Mesenteric fat pad (tissue), 1 donor: ENCODE data around the gene DEPDC1. TPM values are rescaled to one million over a fixed set of nuclear protein-coding genes. Genes with fewer than 3 reads are reported as not detected.
"Not testable (repeated sequence)": the region's sequence is repeated elsewhere in the genome, so short reads cannot be mapped to it uniquely, and the experiment has no call there.

Source experiments
- DNase-seq: peaks from one replicate; pipeline ENCODE4 v3.0.0-alpha.2; 2020; ENCODE audit warnings: low spot score
- long read RNA-seq: library from polyadenylated mRNA; unstranded; transcript quantifications from one replicate; pipeline ENCODE4 v2.0.0, GENCODE V29; 2020
- total RNA-seq: library from RNA; stranded (reverse); fragmentation: NEBNext Ultra II Directional; extraction: Animal tissue kit (Norgen Biotek cat#: 25700); gene quantifications from one replicate; pipeline ENCODE4 v1.2.1, GENCODE V29; 2021
- donor health status: DM: yes; HTN: yes; CAD: no.

DEPDC1 gene
- total RNA-seq: not detected
- long read RNA-seq: 0 reads

DNA sequence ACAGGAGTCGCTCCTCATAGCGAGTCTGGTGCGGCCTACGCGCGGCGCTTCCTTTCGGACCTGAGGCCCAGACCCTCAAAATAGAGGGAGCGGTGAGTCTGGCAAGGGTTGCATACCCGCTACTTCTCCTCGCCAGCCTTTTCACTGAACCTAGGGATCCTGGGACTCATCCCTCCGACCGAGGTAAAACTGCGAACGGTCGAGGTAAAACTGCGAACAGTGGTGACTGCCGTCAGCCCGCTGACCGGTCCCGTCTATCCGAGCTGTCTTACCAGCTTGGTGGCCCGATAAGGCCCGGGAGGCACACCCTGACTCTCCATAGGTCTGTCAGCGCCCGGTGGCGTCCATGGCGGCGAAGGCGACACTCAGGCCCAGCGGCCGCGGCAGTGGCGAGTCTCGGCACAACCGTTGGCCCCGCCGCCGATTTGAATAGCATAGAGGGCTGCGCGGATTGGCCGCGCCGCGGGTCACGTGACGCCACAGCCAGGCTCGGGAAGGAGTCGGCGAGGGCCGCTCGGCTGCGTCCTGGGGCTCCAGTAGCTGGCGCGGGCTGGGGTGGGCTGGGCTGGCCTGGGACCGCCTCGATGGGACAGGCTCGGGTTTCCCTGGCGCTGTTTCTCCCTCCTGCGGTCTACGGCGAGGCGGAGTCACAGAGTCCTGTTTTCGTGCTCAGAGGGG is at the start of gene DEPDC1:
TSS of gene DEPDC1 (minus strand) at position 403 of the 678 bp plus-strand sequence. CDS start at position 320, 83 bp downstream.
- peak; percentile 98 for DNase-seq

GRCh38 chr1:68544651-68545050 is 47.8 kb upstream of the DEPDC1 start:
- DNase-seq: no peak

GRCh38 chr1:68542586-68542985 is 45.7 kb upstream of the DEPDC1 start:
- DNase-seq: no peak

- no peak for DNase-seq
Measured at GRCh38 chr1:68538941-68539340, 42.1 kb upstream of the DEPDC1 start.

GRCh38 chr1:68528243-68528642 is 31.4 kb upstream of the DEPDC1 start:
- DNase-seq: no peak

DNA sequence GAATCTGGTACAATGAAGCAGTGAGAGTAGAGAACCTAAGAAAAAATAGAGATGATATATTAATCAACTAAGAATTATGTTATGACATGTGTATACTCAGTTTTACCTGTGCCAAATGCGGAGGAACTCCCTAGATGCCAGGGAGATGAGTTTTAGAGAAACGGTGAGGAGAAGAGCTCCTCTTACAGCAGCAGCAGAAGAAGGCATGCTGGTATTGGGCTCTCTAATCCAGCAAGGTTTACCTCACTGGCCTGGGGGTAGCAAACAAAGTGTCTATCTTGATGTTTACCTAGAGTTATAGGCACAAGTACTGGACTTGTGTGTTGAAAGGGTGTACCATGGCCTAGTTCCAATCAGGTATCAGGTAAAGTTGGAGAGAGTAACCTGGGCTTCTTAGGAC is 28.9 kb upstream of the DEPDC1 start:
- no peak for DNase-seq

DNA sequence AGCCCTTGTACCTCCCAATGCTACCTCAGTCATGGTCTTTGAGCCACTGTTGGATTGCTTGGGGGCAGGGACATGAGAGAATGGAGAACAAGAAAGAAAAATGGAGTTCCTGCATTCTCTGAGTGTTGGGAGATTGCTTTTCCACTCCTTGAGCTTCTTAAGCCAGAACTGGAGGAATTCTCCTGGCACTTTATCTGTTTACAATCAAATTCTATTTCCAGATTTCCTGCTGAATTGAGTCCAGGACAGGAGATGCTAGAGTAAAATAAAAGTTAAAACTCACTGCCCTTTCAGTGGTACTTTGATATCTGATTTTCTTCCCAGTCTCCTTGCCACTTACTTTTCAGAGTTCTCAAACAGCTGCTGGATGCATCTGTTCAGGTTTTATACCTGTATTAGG is 24.4 kb upstream of the DEPDC1 start:
- DNase-seq: no peak

- no peak for DNase-seq
Measured at GRCh38 chr1:68516066-68516465, 19.2 kb upstream of the DEPDC1 start.

DNA sequence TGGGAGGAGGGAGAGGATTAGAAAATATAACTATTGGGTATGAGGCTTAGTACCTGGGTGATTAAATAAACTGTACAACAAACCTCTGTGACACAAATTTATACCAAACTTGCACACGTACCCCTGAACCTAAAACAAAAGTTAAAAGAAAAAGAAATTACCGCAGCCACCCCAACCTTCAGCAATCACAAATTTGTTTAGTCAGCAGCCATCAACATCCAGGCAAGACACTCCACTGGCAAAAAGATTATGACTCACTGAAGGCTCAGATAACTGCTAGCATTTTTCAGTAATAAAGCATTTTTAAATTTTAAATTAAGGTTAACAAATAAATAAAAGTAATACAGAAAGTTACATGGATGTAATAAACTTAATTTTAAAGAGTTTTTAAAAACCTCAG is 14.4 kb upstream of the DEPDC1 start:
- no peak for DNase-seq

- no peak for DNase-seq
Measured at GRCh38 chr1:68506386-68506785, 9.5 kb upstream of the DEPDC1 start.

DNA sequence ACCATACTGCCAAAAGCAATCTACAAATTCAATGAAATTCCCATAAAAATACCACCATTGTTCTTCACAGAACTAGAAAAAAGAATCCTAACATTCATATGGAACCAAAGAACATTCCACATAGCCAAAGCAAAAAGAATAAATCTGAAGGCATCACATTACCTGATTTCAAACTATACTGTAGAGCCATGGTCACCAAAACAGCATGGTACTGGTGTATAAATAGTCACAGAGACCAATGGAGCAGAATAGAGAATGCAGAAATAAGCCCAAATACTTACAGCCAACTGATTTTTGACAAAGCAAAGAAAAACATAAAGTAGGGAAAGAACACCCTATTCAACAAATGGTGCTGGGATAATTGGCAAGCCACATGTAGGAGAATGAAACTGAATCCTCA is 6.2 kb upstream of the DEPDC1 start:
- DNase-seq: no peak

DNA sequence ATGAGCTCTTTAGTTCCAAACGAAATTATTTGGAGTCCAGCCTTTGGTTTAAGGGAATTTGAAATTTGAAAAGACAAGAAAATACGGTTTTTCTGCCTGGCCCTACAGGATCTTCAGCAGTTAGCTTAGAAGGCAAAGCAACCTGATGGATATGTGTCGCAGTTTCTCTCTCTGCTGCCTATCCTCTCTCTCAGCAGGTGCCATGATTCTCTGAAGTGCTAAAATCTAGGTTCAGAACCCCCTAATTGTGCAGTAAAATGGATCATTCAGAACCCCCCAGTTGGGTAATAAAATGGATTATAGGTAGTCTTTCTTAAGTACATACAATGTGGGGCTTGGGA is 446 bp upstream of the DEPDC1 start:
- DNase-seq: no peak

DNA sequence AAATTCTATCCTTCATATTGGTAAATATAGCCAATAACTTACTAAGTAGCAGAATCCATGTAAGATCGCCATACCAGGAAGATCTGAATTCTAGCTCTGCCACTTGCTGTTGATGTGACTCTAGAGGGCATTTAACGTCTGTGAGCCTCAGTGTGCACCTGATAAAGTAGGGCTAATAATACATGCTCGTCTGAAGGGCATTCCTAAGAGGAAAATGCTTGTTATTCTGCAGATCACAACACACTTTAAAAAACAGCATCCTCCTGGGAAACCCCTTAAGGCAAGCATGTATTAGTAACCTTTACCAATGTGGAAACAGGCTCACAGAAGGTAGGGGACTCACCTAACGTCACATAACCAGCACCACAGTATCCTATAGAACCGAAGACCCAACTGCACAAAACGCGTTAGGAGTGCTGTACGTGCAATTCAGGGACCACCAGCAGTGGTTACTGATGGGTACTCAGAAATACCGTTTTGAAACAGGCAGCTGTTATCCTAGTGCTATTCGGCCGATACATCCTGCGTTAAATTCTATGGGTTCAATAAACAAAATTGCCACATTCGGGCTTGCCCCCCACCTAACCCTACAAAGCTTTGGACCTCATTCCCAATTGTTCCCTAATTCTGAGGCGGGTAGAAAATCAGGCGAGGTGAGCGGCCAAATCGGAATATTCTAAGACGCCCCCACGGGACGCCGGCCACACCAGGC is 758 bp downstream of the DEPDC1 start:
- no peak for DNase-seq

DNA sequence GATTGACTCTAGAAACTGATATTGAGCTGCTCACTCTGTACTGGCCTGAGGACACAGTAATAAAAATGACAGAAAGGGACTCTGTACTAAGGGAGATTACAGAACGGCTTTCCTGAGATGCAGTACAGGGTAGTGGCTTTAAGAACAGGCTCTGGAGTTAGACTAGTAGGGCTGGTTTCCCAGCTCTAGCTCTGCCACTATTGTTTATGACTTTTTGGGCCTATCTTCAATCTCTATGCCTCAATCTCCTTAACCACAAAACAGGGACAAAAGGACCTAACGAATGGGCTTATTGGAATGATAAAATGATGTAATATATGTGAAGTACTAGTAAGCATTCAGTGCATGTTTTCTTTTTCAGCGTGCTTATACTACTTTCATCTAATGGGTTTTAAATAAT is 1.4 kb downstream of the DEPDC1 start:
- DNase-seq: no peak

DNA sequence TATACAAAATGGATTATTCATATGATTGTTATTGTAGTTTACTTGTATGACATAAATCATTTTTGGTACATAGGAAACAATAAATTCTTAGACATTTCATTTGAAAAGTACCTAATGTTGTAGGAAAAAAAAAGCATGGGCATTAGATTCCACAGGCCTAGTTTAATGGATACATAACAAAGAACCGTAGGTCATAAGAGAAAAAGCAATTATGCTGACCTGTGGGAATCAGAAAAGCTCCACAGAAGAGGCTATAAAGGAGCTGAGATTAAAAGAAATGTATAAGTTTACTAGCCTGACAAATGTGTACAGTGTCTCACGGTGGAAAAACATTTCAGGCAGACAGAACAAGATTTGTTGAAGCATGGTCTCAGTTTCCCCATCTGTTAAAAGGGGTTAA is 3.7 kb downstream of the DEPDC1 start:
- DNase-seq: no peak

GRCh38 chr1:68492255-68492654 is 4.6 kb downstream of the DEPDC1 start:
- DNase-seq: not testable (repeated sequence)

- DNase-seq: no peak
Measured at GRCh38 chr1:68490046-68490651, 6.7 kb downstream of the DEPDC1 start.

DNA sequence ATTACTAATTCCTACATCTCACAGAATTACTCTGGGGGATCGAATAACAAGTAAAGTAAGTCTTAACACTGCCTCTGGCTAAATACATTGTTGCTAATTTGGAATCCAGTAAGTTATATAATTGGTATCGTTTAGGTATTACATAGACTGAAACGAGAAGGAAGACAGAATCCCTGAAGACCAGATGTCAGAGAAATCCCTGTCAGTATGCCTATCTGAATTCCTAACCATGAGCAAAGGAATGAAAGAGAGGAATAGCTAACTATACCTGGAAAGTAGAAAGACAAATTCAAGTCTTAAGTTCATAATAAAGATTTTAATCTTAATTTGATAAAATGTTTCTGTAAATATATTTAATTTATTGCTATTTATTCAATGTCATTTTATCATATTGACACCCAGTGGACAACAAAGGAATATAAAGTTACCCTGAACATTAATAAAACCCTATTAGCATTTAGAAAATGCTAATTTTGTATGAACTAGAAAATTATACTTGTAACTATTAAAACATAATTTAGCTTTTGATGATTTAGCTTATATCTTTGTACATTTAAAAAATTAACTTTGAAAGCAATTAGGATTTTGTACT is 11.4 kb downstream of the DEPDC1 start:
- DNase-seq: no peak

DNA sequence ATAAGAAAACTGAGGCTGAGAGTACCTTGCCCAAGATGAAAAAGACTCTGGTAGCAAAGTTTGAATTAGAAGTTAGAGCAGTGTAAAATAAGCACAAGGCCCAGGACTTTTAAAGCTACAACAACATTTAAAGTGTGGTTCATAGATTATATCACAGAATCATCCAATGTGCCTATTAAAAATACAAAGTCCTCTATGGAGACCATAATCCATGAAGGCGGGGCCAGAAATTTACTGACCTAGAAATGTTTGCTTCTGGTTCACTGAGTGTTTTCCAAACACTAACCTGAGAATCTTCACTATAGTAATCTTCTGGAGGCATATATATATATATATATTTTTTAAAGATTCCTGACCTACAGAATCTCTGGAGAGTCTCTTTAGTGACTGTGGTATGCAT is 12.3 kb downstream of the DEPDC1 start:
- DNase-seq: no peak

- no peak for DNase-seq
Measured at GRCh38 chr1:68481041-68481440, 15.8 kb downstream of the DEPDC1 start.

GRCh38 chr1:68479501-68479900 is 17.4 kb downstream of the DEPDC1 start:
- DNase-seq: no peak

DNA sequence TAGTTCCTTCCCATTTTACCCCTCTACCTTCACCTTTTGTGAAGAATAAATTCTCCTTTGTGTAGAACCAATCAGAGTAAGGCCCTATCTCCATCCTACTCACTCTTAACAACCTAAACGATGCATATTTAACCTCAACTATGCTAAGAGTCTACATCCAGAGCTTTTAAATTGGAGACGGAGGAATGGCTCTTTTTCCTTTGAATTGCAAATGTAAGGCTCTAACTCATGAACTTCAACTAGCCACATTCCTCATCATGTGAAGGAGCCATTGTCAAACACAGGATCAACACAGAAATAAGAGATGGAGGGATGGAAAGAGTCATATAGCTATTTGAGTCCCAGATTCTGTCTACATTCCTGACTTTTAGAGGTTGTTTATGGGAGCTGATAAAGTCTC is 18.2 kb downstream of the DEPDC1 start:
- DNase-seq: no peak
